ENCODE data around the gene LIN7B.

DNA sequence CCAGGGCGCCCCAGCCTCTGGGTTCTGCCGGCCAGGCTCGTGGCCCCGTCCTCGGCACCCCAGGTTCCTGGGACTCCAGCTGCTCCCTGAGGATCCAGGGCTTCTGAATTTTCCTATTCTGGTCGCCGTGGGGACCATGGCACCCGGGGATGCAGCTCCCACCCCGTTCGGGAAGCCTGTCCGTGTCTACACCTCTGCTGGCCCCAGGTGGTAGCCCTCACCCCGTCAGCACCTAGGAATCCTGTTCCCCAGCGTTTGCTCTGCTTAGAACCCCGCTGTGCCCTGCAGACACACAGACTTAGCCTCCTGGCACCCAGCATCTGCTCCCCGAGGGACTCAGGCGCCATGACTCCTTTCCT, 6.1 kb downstream of the LIN7B start:
- TF ChIP-seq NCOR1 (IDR thresholded peaks at IDR 0.05) (no peak), ZNF830 (CRISPR knock-in tag; IDR thresholded peaks at IDR 0.05) (no peak), POLR2A (conservative IDR thresholded peaks at IDR 0.05) (no peak)
- TF ChIP-seq, protein P1, sequence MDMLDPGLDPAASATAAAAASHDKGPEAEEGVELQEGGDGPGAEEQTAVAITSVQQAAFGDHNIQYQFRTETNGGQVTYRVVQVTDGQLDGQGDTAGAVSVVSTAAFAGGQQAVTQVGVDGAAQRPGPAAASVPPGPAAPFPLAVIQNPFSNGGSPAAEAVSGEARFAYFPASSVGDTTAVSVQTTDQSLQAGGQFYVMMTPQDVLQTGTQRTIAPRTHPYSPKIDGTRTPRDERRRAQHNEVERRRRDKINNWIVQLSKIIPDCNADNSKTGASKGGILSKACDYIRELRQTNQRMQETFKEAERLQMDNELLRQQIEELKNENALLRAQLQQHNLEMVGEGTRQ (CRISPR knock-in tag; IDR thresholded peaks at IDR 0.05) = no peak
